GM21717 (cell line): ENCODE results near the gene HOTAIR.

Experiments used
- ATAC-seq: cut with Tn5 transposase; IDR thresholded peaks from one replicate; pipeline ENCODE4 v1.9.1; 2021; ENCODE audit warnings: mild to moderate bottlenecking, moderate library complexity; ENCODE audit not compliant: unreplicated experiment

The HOTAIR gene

GRCh38 chr12:54000116-54001114 lies 25.7 kb upstream of the HOTAIR start, which contains the start of gene HOXC9:
Gene HOXC9, plus strand, starts transcription at chr12:54000161. Its CDS starts 28 bp downstream, at chr12:54000189.
- no peak for ATAC-seq

GRCh38 chr12:53999559-54000115 lies 24.9 kb upstream of the HOTAIR start:
- no peak for ATAC-seq

GRCh38 chr12:53998900-53999236 lies 24.1 kb upstream of the HOTAIR start:
- no peak for ATAC-seq

DNA sequence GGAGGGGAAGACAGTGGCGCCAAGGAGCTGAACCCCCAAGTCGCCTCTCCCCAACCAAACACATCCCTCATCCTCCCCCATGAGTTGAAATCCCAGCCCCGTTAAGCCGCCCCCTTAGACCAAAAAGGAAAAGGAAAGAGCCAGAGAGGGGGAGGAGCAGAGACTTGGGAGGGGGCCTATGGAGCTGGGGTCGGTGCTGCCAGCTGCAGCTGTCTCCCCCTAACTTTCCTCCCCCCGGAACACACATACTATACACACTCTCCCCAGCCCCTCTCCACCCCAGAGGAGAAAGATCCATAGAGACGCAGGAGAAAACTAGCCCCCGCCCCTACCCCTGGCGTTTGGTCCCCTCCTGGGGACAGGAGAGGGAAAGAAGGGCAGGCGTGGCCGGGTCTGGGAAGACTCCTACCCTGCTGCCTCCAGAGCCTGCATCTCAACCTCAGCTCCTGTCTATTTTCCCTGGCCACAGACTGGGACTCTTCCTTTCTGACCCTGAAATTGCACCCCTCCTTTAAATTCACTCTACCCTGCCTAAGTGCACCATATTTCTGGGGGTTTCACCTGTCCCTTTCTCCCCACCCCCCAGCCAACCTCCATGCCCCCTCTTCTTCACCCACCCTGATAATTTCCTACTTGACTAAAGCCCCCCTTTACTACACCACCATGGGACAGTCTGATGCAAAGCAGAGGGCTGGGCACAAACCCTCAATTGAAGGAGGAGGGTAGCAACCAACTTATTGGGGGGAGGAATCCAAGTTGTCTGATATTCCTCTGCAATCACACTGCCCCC lies 23.6 kb upstream of the HOTAIR start:
- ATAC-seq, result no peak

GRCh38 chr12:53997204-53998109 lies 22.7 kb upstream of the HOTAIR start:
- ATAC-seq, result no peak

GRCh38 chr12:53996240-53997203 lies 21.8 kb upstream of the HOTAIR start:
- no peak for ATAC-seq

- ATAC-seq, result no peak
Measured at GRCh38 chr12:53995378-53996239, 20.9 kb upstream of the HOTAIR start.

DNA sequence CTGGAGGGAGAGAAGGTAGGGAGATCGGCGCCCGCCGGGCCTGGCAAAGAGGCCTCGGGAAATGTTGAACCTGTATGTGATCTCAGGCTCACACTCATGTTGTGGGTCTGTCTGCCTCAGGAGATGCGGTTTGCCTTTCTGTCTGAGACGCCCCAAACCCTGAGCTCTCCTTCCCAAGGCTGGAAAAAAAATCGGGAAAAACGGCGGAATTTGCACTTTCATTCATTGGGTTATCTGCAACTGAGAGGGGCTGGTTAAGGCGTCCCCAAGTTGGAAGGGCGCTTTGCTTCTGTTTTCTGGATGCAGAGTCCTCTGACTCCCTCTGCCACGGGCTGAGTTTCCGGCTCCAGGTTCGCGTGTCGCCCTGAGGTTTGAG lies 20.2 kb upstream of the HOTAIR start:
- ATAC-seq, result no peak

GRCh38 chr12:53994264-53995001 lies 19.7 kb upstream of the HOTAIR start:
- ATAC-seq, result no peak

DNA sequence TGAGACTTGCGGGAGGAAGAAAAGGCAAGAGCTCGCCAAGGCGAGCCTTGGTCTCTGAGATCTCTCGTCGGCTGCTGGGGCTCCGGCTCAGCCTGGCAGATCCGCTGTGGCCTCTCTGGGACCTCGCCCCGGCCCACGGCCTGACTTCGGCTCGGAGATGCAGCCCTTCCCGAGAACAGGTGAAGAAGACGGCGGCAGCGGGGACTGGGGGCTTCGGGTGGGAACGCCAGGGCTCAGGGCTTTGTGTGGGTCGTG lies 19.2 kb upstream of the HOTAIR start:
- no peak for ATAC-seq

DNA sequence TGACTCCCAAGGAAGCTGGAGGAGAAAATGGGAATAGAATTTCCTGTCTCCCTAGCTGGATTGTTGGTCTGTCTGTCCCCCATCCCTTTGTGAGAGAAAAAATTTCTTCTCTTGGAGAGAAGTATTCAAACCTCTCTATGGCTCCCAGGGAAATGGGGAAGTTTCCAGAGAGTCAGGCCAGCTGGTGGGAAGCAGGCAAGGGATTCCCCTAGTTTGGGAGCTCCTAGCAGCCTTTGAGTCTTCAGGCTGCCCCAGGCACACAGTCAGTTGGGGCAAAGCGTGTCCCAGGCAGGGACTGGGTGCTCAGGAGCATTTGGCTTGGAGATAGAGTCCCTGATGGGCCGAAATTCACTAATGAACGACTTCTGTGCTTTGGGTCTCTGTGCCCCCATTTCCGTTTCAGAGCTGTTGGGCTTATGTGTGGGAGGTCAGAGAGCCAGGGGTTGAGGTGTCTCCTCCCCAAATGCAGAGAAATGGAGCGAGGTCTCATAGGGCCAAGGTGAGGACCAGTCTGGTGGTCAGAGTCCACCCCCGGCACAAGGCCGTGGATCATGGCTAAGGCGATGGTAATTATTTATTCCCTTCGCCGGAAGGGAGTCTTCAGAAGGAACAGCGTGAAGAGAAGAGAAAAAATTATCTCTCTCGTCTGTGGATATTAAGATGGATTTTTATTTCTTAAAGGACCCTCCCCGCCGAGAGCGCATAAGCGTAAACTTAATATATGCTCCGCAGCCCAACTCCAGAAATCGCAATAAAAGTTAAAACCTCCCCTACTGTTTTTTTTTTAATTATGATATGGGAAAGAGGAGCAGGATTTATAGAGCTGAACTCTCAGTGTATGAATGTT lies 18.6 kb upstream of the HOTAIR start:
- no peak for ATAC-seq

DNA sequence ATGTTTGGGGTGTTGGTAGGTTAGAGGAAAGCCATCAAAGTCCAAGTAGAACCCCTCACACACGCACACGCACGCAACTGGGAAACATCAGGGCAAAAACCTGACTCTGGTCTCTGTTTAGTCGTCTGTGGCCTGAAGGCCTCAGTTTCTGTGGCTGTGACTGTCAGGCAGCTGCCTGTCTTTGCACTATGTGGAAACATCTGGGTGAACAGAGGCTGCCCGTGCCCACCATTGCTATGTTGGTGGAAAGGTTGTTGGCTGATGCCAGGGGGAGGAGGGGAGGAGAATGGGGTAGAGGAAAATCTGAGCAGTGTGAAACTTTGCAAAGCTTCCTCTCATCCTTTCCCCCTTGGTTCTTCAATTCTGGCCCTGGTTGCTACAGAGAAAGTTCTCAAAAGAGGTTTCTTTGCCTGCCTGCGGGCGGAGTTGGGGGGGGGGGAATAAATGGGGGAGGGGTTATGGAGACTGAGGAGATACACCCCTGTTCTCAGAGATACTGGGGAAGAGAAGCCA lies 17.7 kb upstream of the HOTAIR start:
- no peak for ATAC-seq

GRCh38 chr12:53991077-53991460 lies 16.3 kb upstream of the HOTAIR start:
- ATAC-seq, result no peak

DNA sequence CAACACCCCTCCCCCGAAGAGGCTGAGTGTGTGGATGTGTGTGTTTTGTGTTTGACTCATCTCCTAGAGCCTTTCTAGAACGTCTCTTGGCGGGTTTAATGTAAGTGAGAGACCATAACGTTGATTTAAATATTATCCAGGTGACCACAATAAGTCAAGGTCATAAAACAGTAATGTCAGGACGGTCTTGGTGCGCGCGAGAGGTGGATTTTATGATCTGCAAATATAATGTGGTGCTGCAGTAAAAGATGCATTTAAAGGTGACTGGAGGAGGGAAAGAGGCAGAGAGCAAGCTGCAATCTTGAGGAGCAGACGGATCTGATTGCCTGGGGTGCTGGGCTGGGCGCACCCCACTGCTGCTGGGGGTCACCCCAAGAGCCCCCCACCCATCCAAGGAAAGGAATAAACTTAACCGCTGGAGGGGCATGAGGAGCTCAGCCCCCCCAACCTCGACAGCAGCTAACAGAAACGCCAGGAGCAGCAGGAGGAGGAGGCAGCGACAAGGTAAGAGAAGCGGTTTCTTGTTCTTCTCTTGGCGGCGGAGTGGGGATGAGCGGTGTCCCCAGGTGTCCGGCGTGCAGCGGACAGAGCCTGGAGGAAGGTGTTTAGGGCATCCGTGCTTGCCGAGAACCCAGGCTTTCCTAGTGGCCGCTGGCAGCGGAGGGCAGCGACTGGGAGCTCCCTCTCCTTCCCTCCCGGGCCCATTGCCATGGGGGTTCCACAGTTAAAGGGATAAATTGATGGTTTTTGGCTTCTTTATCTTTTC lies 15.7 kb upstream of the HOTAIR start:
- no peak for ATAC-seq

GRCh38 chr12:53989227-53990113 lies 14.7 kb upstream of the HOTAIR start:
- ATAC-seq, result no peak
